Hepatocyte (in vitro differentiated cells): ENCODE data around the gene HSPA9. TPM values are rescaled to one million over a fixed set of nuclear protein-coding genes. Genes with fewer than 3 reads are reported as not detected.

Source experiments
- DNase-seq: peaks from one replicate; pipeline ENCODE4 v3.0.0-alpha.2; 2016; ENCODE audit warnings: low spot score
- H2AFZ ChIP-seq: fragments of 200-600 bp; sonication (generic); 2 replicates; pipeline ENCODE4 v1.6.0; 2016; ENCODE audit warnings: antibody characterized with exemption, mild to moderate bottlenecking
- H3K27ac ChIP-seq: fragments of 200-600 bp; sonication (generic); 2 replicates; pipeline ENCODE4 v1.5.1; 2016; ENCODE audit warnings: mild to moderate bottlenecking
- H3K27me3 ChIP-seq: fragments of 200-600 bp; sonication (generic); 2 replicates; pipeline ENCODE4 v1.6.1; 2016
- H3K36me3 ChIP-seq: fragments of 200-600 bp; sonication (generic); replicated peaks from 2 replicates; pipeline ENCODE4 v1.5.1; 2016; ENCODE audit warnings: low read depth; ENCODE audit not compliant: insufficient read depth
- H3K4me1 ChIP-seq: fragments of 200-600 bp; sonication (generic); 2 replicates; pipeline ENCODE4 v1.5.1; 2016; ENCODE audit warnings: mild to moderate bottlenecking, moderate library complexity; ENCODE audit not compliant: insufficient read depth
- H3K4me2 ChIP-seq: fragments of 200-600 bp; sonication (generic); 2 replicates; pipeline ENCODE4 v1.6.0; 2016
- H3K4me3 ChIP-seq: fragments of 200-600 bp; sonication (generic); 2 replicates; pipeline ENCODE4 v1.5.1; 2016; ENCODE audit warnings: mild to moderate bottlenecking
- H3K79me2 ChIP-seq: fragments of 200-600 bp; sonication (generic); 2 replicates; pipeline ENCODE4 v1.6.0; 2017; ENCODE audit warnings: mild to moderate bottlenecking
- H3K9me2 ChIP-seq: fragments of 200-600 bp; sonication (generic); replicated peaks from 2 replicates; pipeline ENCODE4 v1.6.0; 2017; ENCODE audit warnings: mild to moderate bottlenecking; ENCODE audit not compliant: insufficient read depth
- H3K9me3 ChIP-seq: fragments of 200-600 bp; sonication (generic); 2 replicates; pipeline ENCODE4 v1.5.1; 2016; ENCODE audit warnings: low read depth, mild to moderate bottlenecking
- H4K20me1 ChIP-seq: fragments of 200-600 bp; sonication (generic); 2 replicates; pipeline ENCODE4 v1.6.0; 2016; ENCODE audit warnings: mild to moderate bottlenecking; ENCODE audit not compliant: insufficient read depth, poor library complexity, severe bottlenecking
- EZH2 ChIP-seq: fragments of 200-600 bp; sonication (generic); IDR thresholded peaks from 2 replicates; pipeline ENCODE4 v1.6.1; 2016; ENCODE audit warnings: antibody characterized with exemption, mild to moderate bottlenecking, borderline replicate concordance
- EZH2phosphoT487 ChIP-seq: fragments of 200-600 bp; sonication (generic); IDR thresholded peaks from one replicate; pipeline ENCODE4 v1.6.1; 2018; ENCODE audit warnings: antibody characterized with exemption, mild to moderate bottlenecking, low read depth, moderate library complexity; ENCODE audit not compliant: unreplicated experiment, severe bottlenecking
- WGBS: methylation state at CpG from one replicate; pipeline ENCODE4 v1.1.6; 2016; ENCODE audit warnings: low lambda C conversion rate; ENCODE audit errors: missing lambda C conversion rate; 5-methylcytosine and 5-hydroxymethylcytosine counted together
- polyA plus RNA-seq: library from polyadenylated mRNA; unstranded; fragments of >200 nt; fragmentation: Nextera tagmentation; extraction: Ambion mirVana; gene quantifications from 2 replicates; pipeline ENCODE4 v1.2.1, GENCODE V29; 2016
- total RNA-seq: library from RNA; depleted of rRNA; stranded (reverse); fragments of >200 nt; gene quantifications from 2 replicates; pipeline ENCODE4 v1.2.3, GENCODE V29; 2014
- TF ChIP-seq, protein P1 (sequence below): fragments of 200-600 bp; sonication (generic); IDR thresholded peaks from 2 replicates; pipeline ENCODE4 v1.5.1; 2016; ENCODE audit warnings: antibody characterized with exemption, mild to moderate bottlenecking; ENCODE audit not compliant: poor library complexity

The HSPA9 gene
- total and polyA plus RNA-seq, 2 experiments from 2014 or later = 211 to 383 TPM

DNA sequence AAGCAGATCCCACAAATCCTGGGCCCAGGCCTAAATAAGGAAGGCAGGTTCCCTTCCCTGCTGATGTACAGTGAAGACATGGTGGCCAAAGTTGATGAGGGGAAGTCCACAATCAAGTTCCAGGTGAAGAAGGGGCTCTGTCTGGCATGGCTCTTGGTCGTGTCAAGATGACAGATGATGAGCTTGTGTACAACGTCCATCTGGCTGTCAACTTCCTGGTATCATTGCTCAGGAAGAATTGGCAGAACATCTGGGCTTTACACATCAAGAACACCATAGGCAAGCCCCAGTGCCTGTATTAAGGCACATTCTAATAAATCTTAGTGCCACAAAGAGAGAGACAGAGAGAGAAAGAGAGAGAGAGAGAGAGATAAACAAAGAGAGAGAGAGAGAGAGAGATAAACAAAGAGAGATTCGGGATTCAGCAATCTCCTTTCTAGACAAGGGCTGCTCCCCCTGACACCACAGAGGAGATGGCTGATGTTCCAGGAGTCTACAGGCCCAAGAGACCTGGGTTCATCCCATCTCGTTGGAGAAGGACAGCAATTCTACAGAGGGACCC, 45.5 kb upstream of the HSPA9 start:
- no peak for TF ChIP-seq EZH2
- no peak for TF ChIP-seq EZH2phosphoT487
- TF ChIP-seq, protein P1, sequence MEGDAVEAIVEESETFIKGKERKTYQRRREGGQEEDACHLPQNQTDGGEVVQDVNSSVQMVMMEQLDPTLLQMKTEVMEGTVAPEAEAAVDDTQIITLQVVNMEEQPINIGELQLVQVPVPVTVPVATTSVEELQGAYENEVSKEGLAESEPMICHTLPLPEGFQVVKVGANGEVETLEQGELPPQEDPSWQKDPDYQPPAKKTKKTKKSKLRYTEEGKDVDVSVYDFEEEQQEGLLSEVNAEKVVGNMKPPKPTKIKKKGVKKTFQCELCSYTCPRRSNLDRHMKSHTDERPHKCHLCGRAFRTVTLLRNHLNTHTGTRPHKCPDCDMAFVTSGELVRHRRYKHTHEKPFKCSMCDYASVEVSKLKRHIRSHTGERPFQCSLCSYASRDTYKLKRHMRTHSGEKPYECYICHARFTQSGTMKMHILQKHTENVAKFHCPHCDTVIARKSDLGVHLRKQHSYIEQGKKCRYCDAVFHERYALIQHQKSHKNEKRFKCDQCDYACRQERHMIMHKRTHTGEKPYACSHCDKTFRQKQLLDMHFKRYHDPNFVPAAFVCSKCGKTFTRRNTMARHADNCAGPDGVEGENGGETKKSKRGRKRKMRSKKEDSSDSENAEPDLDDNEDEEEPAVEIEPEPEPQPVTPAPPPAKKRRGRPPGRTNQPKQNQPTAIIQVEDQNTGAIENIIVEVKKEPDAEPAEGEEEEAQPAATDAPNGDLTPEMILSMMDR = no peak

DNA sequence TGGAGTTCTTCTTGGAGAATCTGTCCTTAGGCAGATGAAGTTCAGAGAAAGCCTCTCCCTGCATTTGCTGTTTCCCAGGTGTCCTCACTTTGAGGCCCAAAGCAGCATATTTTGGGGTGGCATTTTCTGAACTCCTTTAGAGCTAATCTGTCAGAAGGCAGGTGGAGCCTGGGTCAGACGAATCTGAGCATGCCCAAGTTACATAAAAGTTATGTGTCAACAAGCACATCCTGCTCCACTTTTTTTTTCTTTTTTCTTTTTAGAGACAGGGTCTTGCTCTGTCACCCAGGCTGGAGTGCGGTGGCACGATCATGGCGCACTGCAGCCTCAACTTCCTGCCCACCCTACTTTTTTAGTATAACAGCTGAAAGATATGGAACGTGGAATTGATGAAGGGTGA, 41.3 kb upstream of the HSPA9 start:
- Histone ChIP-seq H3K9me2 (no peaks in the 10 kb centered on the region), H2AFZ (no peak overlapping the region), H3K27ac (no peak overlapping the region), H3K9me3 (no peaks in the 10 kb centered on the region), H3K27me3 (no peaks in the 10 kb centered on the region), H3K36me3 (no peaks in the 10 kb centered on the region), H4K20me1 (no peaks in the 10 kb centered on the region), H3K4me1 (peaks cover 5% of the 10 kb centered on the region), H3K79me2 (no peaks in the 10 kb centered on the region), H3K4me2 (no peak overlapping the region), H3K4me3 (no peak overlapping the region)
- 92% methylated on average over 5 of the region's 5 CpGs for WGBS
- no peak for DNase-seq
- TF ChIP-seq EZH2phosphoT487 (no peak), EZH2 (no peak)
- TF ChIP-seq, protein P1 = no peak

More for the DNA sequence above, 45.5 kb upstream of the HSPA9 start:
- Histone ChIP-seq H3K36me3 (no peaks in the 10 kb centered on the region), H3K27me3 (no peaks in the 10 kb centered on the region), H3K4me1 (no peaks in the 10 kb centered on the region), H3K4me2 (no peak overlapping the region), H4K20me1 (no peaks in the 10 kb centered on the region), H3K79me2 (no peaks in the 10 kb centered on the region), H2AFZ (no peak overlapping the region), H3K27ac (no peak overlapping the region), H3K9me2 (no peaks in the 10 kb centered on the region), H3K4me3 (no peak overlapping the region), H3K9me3 (no peaks in the 10 kb centered on the region)
- no peak for DNase-seq
- WGBS = 76% methylated on average over 4 of the region's 4 CpGs

DNA sequence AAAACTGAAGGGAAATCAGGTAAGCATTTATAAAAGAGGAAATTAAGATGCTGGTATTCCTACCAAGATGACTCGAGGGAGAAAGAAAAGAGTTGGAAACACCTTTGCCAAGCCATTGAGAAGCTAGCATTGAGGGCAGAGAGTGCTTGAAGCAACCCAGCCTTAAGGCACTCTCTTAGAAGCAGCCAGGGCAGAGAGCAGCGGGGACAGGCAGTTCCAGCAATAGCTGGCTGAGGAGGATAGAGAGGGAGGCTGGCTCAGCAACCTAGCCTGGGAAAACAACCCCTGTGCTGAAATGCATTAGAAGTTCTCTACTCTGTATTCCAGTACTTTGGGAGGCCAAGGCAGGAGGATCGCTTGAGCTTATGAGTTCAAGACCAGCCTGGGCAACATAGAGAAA, 40.3 kb upstream of the HSPA9 start:
- H3K79me2 ChIP-seq = no peaks in the 10 kb centered on the region

More for the DNA sequence above, 40.3 kb upstream of the HSPA9 start:
- no peak overlapping the region for H3K27ac ChIP-seq
- no peak overlapping the region for H3K4me3 ChIP-seq
- H3K4me1 ChIP-seq = peaks cover 13% of the 10 kb centered on the region
- no peak overlapping the region for H2AFZ ChIP-seq
- no peak overlapping the region for H3K4me2 ChIP-seq
- 88% methylated on average over 3 of the region's 3 CpGs for WGBS
- TF ChIP-seq EZH2phosphoT487 (no peak), EZH2 (no peak)
- TF ChIP-seq, protein P1 = no peak
- no peaks in the 10 kb centered on the region for H4K20me1 ChIP-seq
- no peaks in the 10 kb centered on the region for H3K9me2 ChIP-seq
- no peaks in the 10 kb centered on the region for H3K27me3 ChIP-seq
- no peak for DNase-seq
- no peaks in the 10 kb centered on the region for H3K9me3 ChIP-seq
- no peaks in the 10 kb centered on the region for H3K36me3 ChIP-seq
